B cell (primary cell): Measurements from ENCODE around the gene ZCCHC3. TPM values are rescaled to one million over a fixed set of nuclear protein-coding genes. Genes with fewer than 3 reads are reported as not detected.

Experiments used
- ATAC-seq: fragments of 200-7000 bp; cut with Tn5 transposase; one replicate; pipeline ENCODE4 v1.10.0; 2021; ENCODE audit warnings: low read depth, mild to moderate bottlenecking, moderate number of reproducible peaks, moderate library complexity
- CTCF ChIA-PET: fragments of 350-600 bp; sonication (Branson Sonifier 250); formaldehyde crosslinking; loops from one replicate; lab custom pipeline; 2021; ENCODE audit warnings: antibody characterized with exemption, inconsistent platforms; lab: Charles Lee
- POLR2A ChIA-PET: fragments of 350-600 bp; sonication (Branson Sonifier 250); formaldehyde crosslinking; loops from one replicate; lab custom pipeline; 2021; ENCODE audit warnings: antibody characterized with exemption; lab: Charles Lee
- DNase-seq: peaks from one replicate; pipeline ENCODE4 v3.0.0; 2013
- H2AFZ ChIP-seq: 2 replicates; pipeline ENCODE4 v1.6.1; 2012; ENCODE audit warnings: mild to moderate bottlenecking, low read depth, low read length; ENCODE audit not compliant: insufficient read depth, poor library complexity, severe bottlenecking
- H3K27ac ChIP-seq, 2 donors: 1 replicate in 1 of 2; 2 replicates in 1 of 2; pipeline ENCODE4 v1.5.1; 2012 to 2013; ENCODE audit warnings: low read length in 2 of 2, mild to moderate bottlenecking in 2 of 2, moderate library complexity in 1 of 2
- H3K27me3 ChIP-seq, 4 experiments: fragments of 200-600 bp in 1 of 4; sonication (generic) in 1 of 4; replicated peaks in 1 of 4; 1 replicate in 2 of 4; 2 replicates in 2 of 4; pipeline versions ENCODE4 v1.6.1 to v1.7.0; 2013 to 2016; ENCODE audit warnings: low read length in 3 of 4, mild to moderate bottlenecking in 2 of 4, mixed read lengths in 1 of 4, moderate library complexity in 1 of 4; ENCODE audit not compliant: insufficient read depth in 4 of 4, control insufficient read depth in 3 of 4; ENCODE audit errors: control extremely low read depth in 1 of 4
- H3K36me3 ChIP-seq, 2 experiments: replicated peaks in 1 of 2; 1 replicate in 1 of 2; 2 replicates in 1 of 2; pipeline versions ENCODE4 v1.6.1 to v1.7.1; 2013; ENCODE audit warnings: low read length in 1 of 2; ENCODE audit not compliant: insufficient read depth in 2 of 2, control insufficient read depth in 1 of 2; ENCODE audit errors: control extremely low read depth in 1 of 2, extremely low read depth in 1 of 2
- H3K4me1 ChIP-seq, 2 donors: fragments of 200-600 bp in 1 of 2; sonication (generic) in 1 of 2; 1 replicate in 1 of 2; 2 replicates in 1 of 2; pipeline versions ENCODE4 v1.5.1 to v1.6.1; 2013 to 2017; ENCODE audit warnings: low read length in 2 of 2; ENCODE audit not compliant: control insufficient read depth in 2 of 2, insufficient read depth in 2 of 2
- H3K4me2 ChIP-seq: replicated peaks from 2 replicates; pipeline ENCODE3; 2012; ENCODE audit warnings: mild to moderate bottlenecking, low read depth, low read length; ENCODE audit not compliant: poor library complexity, severe bottlenecking
- H3K4me3 ChIP-seq, 5 experiments: fragments of 200-600 bp in 1 of 5; sonication (generic) in 1 of 5; 1 replicate in 3 of 5; 2 replicates in 2 of 5; pipeline versions ENCODE4 v1.5.1 to v1.7.0; 2011 to 2016; ENCODE audit warnings: low read length in 4 of 5, mild to moderate bottlenecking in 4 of 5, low read depth in 2 of 5, control low read depth in 1 of 5, moderate library complexity in 1 of 5; ENCODE audit not compliant: insufficient read depth in 1 of 5; ENCODE audit errors: control extremely low read depth in 1 of 5, extremely low read depth in 1 of 5
- H3K79me2 ChIP-seq: fragments of 200-600 bp; sonication (generic); one replicate; pipeline ENCODE4 v1.6.0; 2016; ENCODE audit warnings: low read length; ENCODE audit not compliant: control insufficient read depth, insufficient read depth
- H3K9ac ChIP-seq: fragments of 200-600 bp; sonication (generic); 2 replicates; pipeline ENCODE4 v1.6.1; 2017; ENCODE audit warnings: mild to moderate bottlenecking, low read length, moderate library complexity
- H3K9me3 ChIP-seq, 3 donors: one replicate each; pipeline versions ENCODE4 v1.6.1 to v1.7.1; 2013; ENCODE audit warnings: low read length in 2 of 3; ENCODE audit not compliant: control insufficient read depth in 2 of 3, insufficient read depth in 1 of 3; ENCODE audit errors: control extremely low read depth in 1 of 3
- H4K20me1 ChIP-seq: 2 replicates; pipeline ENCODE4 v1.6.0; 2012; ENCODE audit warnings: mild to moderate bottlenecking, low read length; ENCODE audit not compliant: insufficient read depth, control insufficient read depth, poor library complexity, severe bottlenecking
- H3K27ac Mint-ChIP-seq: one replicate; pipeline ENCODE4 v1.8.0; 2021; ENCODE audit warnings: mixed read lengths
- H3K27me3 Mint-ChIP-seq: one replicate; pipeline ENCODE4 v1.8.0; 2021; ENCODE audit warnings: mixed read lengths
- H3K4me1 Mint-ChIP-seq: one replicate; pipeline ENCODE4 v1.8.0; 2021; ENCODE audit warnings: mixed read lengths
- H3K4me3 Mint-ChIP-seq: one replicate; pipeline ENCODE4 v1.8.0; 2021; ENCODE audit warnings: mixed read lengths
- H3K9me3 Mint-ChIP-seq: one replicate; pipeline ENCODE4 v1.8.0; 2022; ENCODE audit warnings: mixed read lengths; ENCODE audit not compliant: insufficient read depth
- EZH2 ChIP-seq: IDR thresholded peaks from 2 replicates; pipeline ENCODE4 v1.6.1; 2012; ENCODE audit warnings: borderline replicate concordance, low read depth, mild to moderate bottlenecking, moderate library complexity, low read length; ENCODE audit not compliant: insufficient read depth, poor library complexity, severe bottlenecking
- WGBS: methylation state at CpG from one replicate; pipeline ENCODE4 v1.1.5; 2013; ENCODE audit warnings: missing lambda C conversion rate; ENCODE audit not compliant: insufficient coverage; 5-methylcytosine and 5-hydroxymethylcytosine counted together
- intact Hi-C: fragments of 100-400 bp; cut with micrococcal nuclease; formaldehyde crosslinking; loops from one replicate; pipeline ENCODE4 v1.10.0; 2022
- polyA plus RNA-seq: library from polyadenylated mRNA; depleted of rRNA; stranded (reverse); fragments of >200 nt; gene quantifications from 2 replicates; pipeline ENCODE4 v1.2.3, GENCODE V29; 2012
- total RNA-seq, 2 donors: library from RNA; stranded (reverse); fragments of 120-200 nt in 1 of 2; gene quantifications; 1 replicate in 1 of 2; 2 replicates in 1 of 2; pipeline versions ENCODE4 v1.2.3 to v1.2.4, GENCODE V29; 2013 to 2022
- TF ChIP-seq, protein P1 (sequence below): fragments of 200-600 bp; IDR thresholded peaks from one replicate; pipeline ENCODE4 v1.8.0; 2022; ENCODE audit warnings: antibody characterized with exemption, mild to moderate bottlenecking

Gene ZCCHC3
- total and polyA plus RNA-seq, 2 donors (not counting 1 experiment from before 2014, with no cell fraction given) = 12.8 to 35.7 TPM

DNA sequence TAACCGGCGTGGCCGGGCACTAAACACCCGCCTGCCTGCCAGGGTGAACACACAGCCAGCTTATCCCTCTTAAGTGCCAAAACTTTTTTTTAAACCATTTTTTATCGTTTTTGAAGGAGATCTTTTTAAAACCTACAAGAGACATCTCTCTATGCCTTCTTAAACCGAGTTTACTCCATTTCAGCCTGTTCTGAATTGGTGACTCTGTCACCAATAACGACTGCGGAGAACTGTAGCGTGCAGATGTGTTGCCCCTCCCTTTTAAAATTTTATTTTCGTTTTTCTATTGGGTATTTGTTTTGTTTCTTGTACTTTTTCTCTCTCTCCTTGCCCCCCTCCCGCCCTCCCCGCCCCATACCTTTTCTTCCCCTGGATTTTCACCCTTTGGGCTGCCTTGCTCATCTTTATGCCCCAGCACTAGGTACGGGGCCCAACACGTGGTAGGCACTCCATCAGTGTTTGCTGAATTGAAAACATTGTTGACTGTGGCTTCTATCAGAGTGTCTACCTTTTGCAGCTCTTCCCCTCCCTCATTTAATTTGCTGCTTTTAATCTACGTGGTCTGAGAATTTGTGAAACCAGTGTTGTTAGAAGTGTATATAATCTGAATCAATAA, 1.5 kb downstream of the ZCCHC3 start:
- peak overlapping the region; percentile 85 to 88 for H3K27ac ChIP-seq
- H3K4me2 ChIP-seq = peak overlapping the region; percentile 93
- no peaks in the 10 kb centered on the region for H3K9me3 Mint-ChIP-seq
- H3K27me3 Mint-ChIP-seq = no peaks in the 10 kb centered on the region
- peaks cover 16 to 27% of the 10 kb centered on the region in 2 donors for H3K4me1 ChIP-seq
- peak overlapping the region; percentile 82 for H2AFZ ChIP-seq
- H3K36me3 ChIP-seq = peaks cover 0 to 9% of the 10 kb centered on the region in 2 experiments
- ChIA-PET CTCF (interaction anchor here (0.8 to 7.7 kb wide), 5 partner anchors 11 to 33 kb away, joined by 3 to 58 read pairs (median 6); partner anchors contain the start of gene SOX12), POLR2A (interaction anchor here (0.8 to 2.7 kb wide), 2 partner anchors 26 to 30 kb away, joined by 3 to 35 read pairs; partner anchors contain the start of gene SOX12)
- no peaks in the 10 kb centered on the region for H3K27me3 ChIP-seq
- peaks cover 40% of the 10 kb centered on the region for H3K4me1 Mint-ChIP-seq
- intact Hi-C loops = loop anchor here (1.0 kb wide), 2 partner anchors 9 to 11 kb away; partner anchors contain the start of gene C20orf96
- peaks cover 29% of the 10 kb centered on the region for H3K79me2 ChIP-seq
- H3K4me3 Mint-ChIP-seq = peak overlapping the region; percentile 99
- H4K20me1 ChIP-seq = peaks cover 28% of the 10 kb centered on the region
- TF ChIP-seq, protein P1, sequence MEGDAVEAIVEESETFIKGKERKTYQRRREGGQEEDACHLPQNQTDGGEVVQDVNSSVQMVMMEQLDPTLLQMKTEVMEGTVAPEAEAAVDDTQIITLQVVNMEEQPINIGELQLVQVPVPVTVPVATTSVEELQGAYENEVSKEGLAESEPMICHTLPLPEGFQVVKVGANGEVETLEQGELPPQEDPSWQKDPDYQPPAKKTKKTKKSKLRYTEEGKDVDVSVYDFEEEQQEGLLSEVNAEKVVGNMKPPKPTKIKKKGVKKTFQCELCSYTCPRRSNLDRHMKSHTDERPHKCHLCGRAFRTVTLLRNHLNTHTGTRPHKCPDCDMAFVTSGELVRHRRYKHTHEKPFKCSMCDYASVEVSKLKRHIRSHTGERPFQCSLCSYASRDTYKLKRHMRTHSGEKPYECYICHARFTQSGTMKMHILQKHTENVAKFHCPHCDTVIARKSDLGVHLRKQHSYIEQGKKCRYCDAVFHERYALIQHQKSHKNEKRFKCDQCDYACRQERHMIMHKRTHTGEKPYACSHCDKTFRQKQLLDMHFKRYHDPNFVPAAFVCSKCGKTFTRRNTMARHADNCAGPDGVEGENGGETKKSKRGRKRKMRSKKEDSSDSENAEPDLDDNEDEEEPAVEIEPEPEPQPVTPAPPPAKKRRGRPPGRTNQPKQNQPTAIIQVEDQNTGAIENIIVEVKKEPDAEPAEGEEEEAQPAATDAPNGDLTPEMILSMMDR = no peak
- TF ChIP-seq EZH2 = no peak
- H3K4me3 ChIP-seq = peak overlapping the region; percentile 51 to 94 (median 90)
- no peaks in the 10 kb centered on the region for H3K9me3 ChIP-seq
- DNase-seq (no peak), ATAC-seq (no peak)
- WGBS = 0% methylated on average over 4 of the region's 15 CpGs
- H3K9ac ChIP-seq = peak overlapping the region; percentile 90
- H3K27ac Mint-ChIP-seq = peak overlapping the region; percentile 100
